GM12892 (cell line): ENCODE data around the gene A2M.

Experiments
- POLR2A ChIP-seq: IDR thresholded peaks from 2 replicates; pipeline ENCODE4 v1.6.1; 2011; ENCODE audit warnings: low read depth, low read length, control low read depth
- POLR2AphosphoS5 ChIP-seq: IDR thresholded peaks from 2 replicates; pipeline ENCODE4 v1.6.1; 2011; ENCODE audit warnings: low read depth, low read length, control low read depth
- TAF1 ChIP-seq: IDR thresholded peaks from 2 replicates; pipeline ENCODE4 v1.6.1; 2011; ENCODE audit warnings: low read depth, mild to moderate bottlenecking, control low read depth, low read length, borderline replicate concordance

DNA sequence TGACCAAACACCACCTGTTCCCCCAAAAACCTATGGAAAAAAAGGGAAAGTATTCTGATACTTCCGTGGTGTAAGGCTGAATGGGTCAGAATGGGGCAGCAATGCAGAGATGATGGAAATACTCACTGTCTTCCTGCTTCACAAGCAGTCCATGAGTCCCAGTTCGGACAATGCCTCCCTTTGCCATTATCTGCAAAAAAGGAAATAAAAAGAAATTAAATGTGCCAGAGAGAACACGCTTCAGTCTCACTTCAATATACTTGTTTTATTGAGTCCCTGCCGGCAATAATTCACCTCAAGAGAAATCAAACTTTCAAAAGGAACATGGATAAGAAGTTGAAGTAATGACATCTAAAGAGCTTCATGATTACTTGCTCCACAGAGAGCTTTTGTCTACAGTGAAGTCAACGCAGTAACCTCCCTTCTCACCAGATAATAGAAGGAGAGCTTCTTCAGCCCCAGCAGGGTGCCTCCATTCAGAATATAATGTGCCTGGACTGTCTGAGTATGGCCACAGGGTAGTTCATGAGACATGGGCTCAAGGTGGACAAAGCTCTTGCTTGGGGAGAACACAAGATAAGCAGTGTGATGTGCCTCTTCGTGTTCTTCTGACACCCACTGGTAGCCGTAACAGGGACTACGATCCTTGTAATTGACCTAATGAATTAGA is 14.6 kb downstream of the A2M start:
- TF ChIP-seq POLR2AphosphoS5: no peak
- no peak for TF ChIP-seq TAF1
- TF ChIP-seq POLR2A: no peak
